GM12874 (cell line): ENCODE data around the gene NDST4.

Experiments used
- TF ChIP-seq, protein P1 (sequence below): IDR thresholded peaks from 2 replicates; pipeline ENCODE4 v1.5.1; 2011; ENCODE audit warnings: low read depth, mild to moderate bottlenecking, control low read depth, low read length, moderate library complexity; ENCODE audit not compliant: insufficient read depth

The NDST4 gene

DNA sequence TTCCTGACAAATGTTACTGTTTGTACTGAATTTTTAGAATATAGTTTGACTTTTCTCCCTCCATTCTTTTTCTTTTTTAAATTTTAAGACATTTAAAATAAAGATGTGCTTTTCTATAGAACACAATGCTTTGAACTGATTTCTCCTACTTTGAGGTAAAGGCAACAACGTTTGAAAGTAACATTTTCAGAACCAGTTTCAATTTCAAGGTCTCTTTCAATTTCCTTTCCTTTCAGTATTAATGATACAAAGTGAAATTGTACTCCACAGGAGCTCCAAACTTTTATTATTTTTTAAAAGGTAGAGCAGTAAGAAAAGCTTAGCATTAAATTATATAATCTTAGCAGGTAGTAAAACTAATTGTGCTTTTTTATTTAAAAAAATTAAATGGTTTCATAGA, 54.9 kb downstream of the NDST4 start:
- TF ChIP-seq, protein P1, sequence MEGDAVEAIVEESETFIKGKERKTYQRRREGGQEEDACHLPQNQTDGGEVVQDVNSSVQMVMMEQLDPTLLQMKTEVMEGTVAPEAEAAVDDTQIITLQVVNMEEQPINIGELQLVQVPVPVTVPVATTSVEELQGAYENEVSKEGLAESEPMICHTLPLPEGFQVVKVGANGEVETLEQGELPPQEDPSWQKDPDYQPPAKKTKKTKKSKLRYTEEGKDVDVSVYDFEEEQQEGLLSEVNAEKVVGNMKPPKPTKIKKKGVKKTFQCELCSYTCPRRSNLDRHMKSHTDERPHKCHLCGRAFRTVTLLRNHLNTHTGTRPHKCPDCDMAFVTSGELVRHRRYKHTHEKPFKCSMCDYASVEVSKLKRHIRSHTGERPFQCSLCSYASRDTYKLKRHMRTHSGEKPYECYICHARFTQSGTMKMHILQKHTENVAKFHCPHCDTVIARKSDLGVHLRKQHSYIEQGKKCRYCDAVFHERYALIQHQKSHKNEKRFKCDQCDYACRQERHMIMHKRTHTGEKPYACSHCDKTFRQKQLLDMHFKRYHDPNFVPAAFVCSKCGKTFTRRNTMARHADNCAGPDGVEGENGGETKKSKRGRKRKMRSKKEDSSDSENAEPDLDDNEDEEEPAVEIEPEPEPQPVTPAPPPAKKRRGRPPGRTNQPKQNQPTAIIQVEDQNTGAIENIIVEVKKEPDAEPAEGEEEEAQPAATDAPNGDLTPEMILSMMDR, result no peak

DNA sequence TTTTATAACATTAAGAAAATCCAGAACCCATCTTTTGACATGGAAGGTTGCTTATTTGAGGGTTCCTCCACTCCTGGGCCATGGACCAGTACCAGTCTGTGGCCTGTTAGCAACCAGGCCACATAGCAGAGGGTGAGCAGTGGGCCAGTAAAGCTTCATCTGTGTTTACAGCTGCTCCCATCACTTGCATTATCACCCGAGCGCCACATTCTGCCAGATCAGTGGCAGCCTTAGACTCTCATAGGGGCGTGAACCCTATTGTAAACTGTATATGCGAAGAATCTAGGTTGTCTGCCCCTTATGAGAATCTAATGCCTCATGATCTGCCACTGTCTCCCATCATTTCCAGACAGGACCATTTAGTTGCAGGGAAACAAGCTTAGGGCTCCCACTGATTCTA, 58.6 kb downstream of the NDST4 start:
- TF ChIP-seq, protein P1, result peak; percentile 25; the same call in 1 of the 2 replicates

DNA sequence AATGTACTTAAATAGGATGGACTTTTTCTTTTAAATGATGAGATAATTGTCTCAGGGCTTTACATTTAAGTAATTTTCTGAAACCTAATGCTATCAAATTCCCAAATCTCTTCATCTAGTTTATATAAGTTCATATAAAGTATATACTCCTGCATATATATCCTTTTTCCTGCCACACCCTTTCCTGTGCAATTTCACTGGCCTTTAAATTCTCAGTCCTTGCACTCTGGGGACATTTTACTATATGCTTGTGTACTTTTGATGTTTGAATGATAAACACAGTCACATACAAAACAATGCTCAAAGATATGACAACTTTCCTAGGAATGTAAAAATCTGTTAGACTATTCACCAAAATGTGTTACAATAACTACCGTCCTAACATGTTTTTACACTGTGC, 60.1 kb downstream of the NDST4 start:
- TF ChIP-seq, protein P1, result no peak

DNA sequence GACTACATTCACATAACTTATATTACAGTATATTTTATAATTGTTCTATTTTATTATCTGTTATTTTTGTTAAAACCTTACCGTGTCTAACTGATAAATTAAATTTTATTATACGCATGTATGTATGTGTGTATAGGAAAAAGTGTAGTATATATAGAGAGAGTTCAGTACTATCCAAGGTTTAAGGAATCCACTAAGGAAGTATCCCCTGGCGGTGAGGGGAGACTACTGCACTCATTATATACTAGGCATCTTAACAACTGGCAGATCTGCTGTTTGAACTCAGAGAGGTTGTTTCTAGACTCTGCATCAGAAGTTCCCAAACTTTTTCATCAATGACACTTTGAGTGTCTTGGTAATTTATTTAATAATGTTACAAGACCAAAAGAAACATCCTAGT, 70.9 kb downstream of the NDST4 start:
- TF ChIP-seq, protein P1, result no peak

DNA sequence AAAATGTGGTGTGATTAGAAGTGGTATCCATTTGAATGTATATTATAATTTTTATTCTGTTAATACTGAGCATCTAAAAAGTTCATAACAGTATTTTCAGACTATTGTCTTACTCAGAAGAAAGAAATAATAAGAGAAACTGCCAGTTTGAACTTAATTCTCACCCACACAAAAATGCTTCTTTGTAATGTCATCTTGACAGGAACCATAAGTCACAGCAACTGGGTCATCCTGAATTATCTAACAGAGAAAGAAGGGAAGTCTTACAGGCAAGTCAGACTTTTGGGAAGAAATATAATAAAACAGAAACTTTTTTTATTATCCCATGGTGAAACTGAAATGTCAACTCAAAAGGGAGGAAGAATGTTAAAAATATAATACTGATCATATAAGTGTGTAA, 83.1 kb downstream of the NDST4 start:
- TF ChIP-seq, protein P1, result no peak

DNA sequence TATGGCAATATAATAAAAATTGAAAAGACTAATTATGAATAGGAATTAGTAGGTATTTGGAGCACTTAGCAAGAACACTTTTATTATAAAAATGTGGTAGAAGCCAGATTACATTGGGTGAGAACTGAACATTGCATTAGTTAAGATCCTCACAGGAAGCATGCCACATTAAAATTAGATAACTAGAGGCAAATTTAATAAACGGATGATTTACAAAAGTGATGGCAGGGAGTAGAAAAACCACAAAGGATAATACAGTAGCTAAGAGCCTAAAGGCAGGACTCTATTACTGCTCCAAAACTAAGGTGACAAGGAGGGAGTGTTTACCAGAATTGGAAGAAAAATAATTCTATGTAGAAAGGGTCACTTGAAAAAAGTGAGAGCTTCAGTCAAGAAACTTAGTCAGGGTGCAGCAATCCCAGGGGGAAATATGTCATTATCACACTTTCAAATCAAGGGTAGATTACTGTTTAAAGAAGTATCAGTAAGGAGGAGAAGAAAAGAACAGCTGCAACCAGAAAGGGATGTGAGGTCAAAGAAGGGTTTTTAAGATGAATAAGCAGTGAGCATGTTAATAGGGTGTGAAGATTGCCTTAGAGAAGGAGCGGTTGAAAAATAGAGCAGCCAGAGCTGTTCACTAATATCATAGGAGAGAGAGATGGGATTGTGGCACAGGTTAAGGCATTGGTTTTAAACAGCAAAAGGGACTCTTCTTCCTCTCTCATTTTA, 84.6 kb downstream of the NDST4 start:
- TF ChIP-seq, protein P1, result no peak

DNA sequence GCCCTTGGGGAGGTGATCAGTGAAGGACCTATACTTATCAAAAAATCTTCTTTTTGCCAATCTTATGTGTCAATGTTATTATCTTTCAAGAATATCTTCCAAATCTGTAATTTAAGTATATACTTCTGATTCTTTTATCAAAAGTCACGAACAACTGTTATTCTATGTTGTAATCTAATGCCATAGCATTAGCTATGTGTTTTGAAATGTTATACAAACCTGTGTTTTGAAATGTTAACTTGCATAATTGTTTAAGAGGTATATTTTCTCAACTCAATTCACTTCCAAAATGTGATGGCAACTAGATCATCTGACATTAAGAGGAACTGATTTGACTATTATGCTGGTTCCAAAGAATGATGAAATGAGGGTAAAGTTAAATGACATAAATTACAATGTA, 113.5 kb downstream of the NDST4 start:
- TF ChIP-seq, protein P1, result no peak
